ENCODE results near the gene APLP1.

- TF ChIP-seq CTCF (IDR thresholded peaks at IDR 0.05) (no peak), POLR2A (IDR thresholded peaks at IDR 0.05) (no peak)
Observed at GRCh38 chr19:35851213-35852028, 17.0 kb upstream of the APLP1 start.

All from right lobe of liver (tissue), 4 donors.